Kidney glomerular epithelial cell (primary cell): Measurements from ENCODE around the gene SIN3A.
"Not testable (repeated sequence)": the region's sequence is repeated elsewhere in the genome, so short reads cannot be mapped to it uniquely, and the experiment has no call there.

Experiments
- DNase-seq: peaks from one replicate; lab custom pipeline; 2025; lab: John Stamatoyannopoulos, UW

SIN3A gene

GRCh38 chr15:75450307-75451201 lies 936 bp downstream of the SIN3A start:
- peak; percentile 91 for DNase-seq

GRCh38 chr15:75449585-75450306 lies 1.7 kb downstream of the SIN3A start:
- no peak for DNase-seq

- not testable (repeated sequence) for DNase-seq
These were observed 3.3 kb downstream of the SIN3A start for GRCh38 chr15:75448171-75448570.

GRCh38 chr15:75446151-75446550 lies 5.3 kb downstream of the SIN3A start:
- no peak for DNase-seq

- not testable (repeated sequence) for DNase-seq
These were observed 6.2 kb downstream of the SIN3A start for GRCh38 chr15:75445324-75445723.

GRCh38 chr15:75443972-75444453 lies 7.5 kb downstream of the SIN3A start:
- not testable (repeated sequence) for DNase-seq

GRCh38 chr15:75437721-75438120 lies 13.8 kb downstream of the SIN3A start:
- DNase-seq = no peak

GRCh38 chr15:75436881-75437280 lies 14.6 kb downstream of the SIN3A start:
- DNase-seq = no peak

- no peak for DNase-seq
These were observed 19.8 kb downstream of the SIN3A start for GRCh38 chr15:75431682-75432081.

GRCh38 chr15:75431270-75431669 lies 20.2 kb downstream of the SIN3A start:
- DNase-seq = no peak

- DNase-seq = no peak
These were observed 21.2 kb downstream of the SIN3A start for GRCh38 chr15:75430259-75430658.

- no peak for DNase-seq
These were observed 23.3 kb downstream of the SIN3A start for GRCh38 chr15:75428152-75428551.

GRCh38 chr15:75425966-75426500 lies 25.5 kb downstream of the SIN3A start:
- no peak for DNase-seq

- DNase-seq = no peak
These were observed 28.9 kb downstream of the SIN3A start for GRCh38 chr15:75422554-75422953.

GRCh38 chr15:75420698-75421097 lies 30.8 kb downstream of the SIN3A start:
- DNase-seq = no peak

GRCh38 chr15:75416584-75416983 lies 34.9 kb downstream of the SIN3A start:
- no peak for DNase-seq

- DNase-seq = no peak
These were observed 41.3 kb downstream of the SIN3A start for GRCh38 chr15:75410196-75410595.

- DNase-seq = no peak
These were observed 44.4 kb downstream of the SIN3A start for GRCh38 chr15:75407083-75407482.

GRCh38 chr15:75403892-75404291 lies 47.6 kb downstream of the SIN3A start:
- DNase-seq = no peak

- DNase-seq = peak; percentile 2
These were observed 54.0 kb downstream of the SIN3A start for GRCh38 chr15:75397494-75397893.

GRCh38 chr15:75389791-75390382 lies 61.6 kb downstream of the SIN3A start:
- DNase-seq = no peak

- DNase-seq = not testable (repeated sequence)
These were observed 67.5 kb downstream of the SIN3A start for GRCh38 chr15:75383986-75384385.
